HCT116 (cell line): ENCODE results near the gene ZSCAN9. TPM values are rescaled to one million over a fixed set of nuclear protein-coding genes. Genes with fewer than 3 reads are reported as not detected.
A peak's percentile ranks its signal among the peaks of the same experiment; 100 is the strongest.

Experiments used
- ATAC-seq: fragments of 200-7000 bp; cut with Tn5 transposase; 2 replicates; pipeline ENCODE4 v1.9.1; 2020; ENCODE audit warnings: mild to moderate bottlenecking, moderate library complexity
- BruUV-seq: library from RNA; stranded (reverse); fragments of 400-500 nt; replicated peaks from 2 replicates; lab custom pipeline; 2021; lab: Mats Ljungman, UMichigan
- CTCF ChIA-PET: fragments of 300-600 bp; sonication (Branson Sonifier 250); formaldehyde crosslinking; loops from one replicate; lab custom pipeline; 2021; ENCODE audit warnings: antibody characterized with exemption; lab: Charles Lee
- POLR2A ChIA-PET: fragments of 300-600, 350-600 bp; sonication (Branson Sonifier 250); formaldehyde crosslinking; loops from one replicate; lab custom pipeline; 2021; ENCODE audit warnings: antibody characterized with exemption; lab: Charles Lee
- RAD21 ChIA-PET, 2 experiments: fragments of 300-600 bp; sonication (Branson Sonifier 250); formaldehyde crosslinking; loops; one replicate each; lab custom pipeline; 2023; ENCODE audit warnings: low total read pairs in 2 of 2; ENCODE audit not compliant: uncharacterized antibody in 2 of 2, unreplicated experiment in 2 of 2, low non-redundant PET in 1 of 2; lab: Charles Lee
- DNase-seq: peaks from one replicate; pipeline ENCODE4 v3.0.0-alpha.2; 2010; ENCODE audit warnings: low read depth, low spot score
- H2AFZ ChIP-seq: fragments of 200-600 bp; shearing (Covaris generic), sonication (generic); 2 replicates; pipeline ENCODE4 v1.6.1; 2017; ENCODE audit warnings: low read depth, mixed run types, mixed read lengths, antibody characterized with exemption, low read length; ENCODE audit not compliant: poor library complexity, severe bottlenecking
- H3K27ac ChIP-seq: 2 replicates; pipeline ENCODE4 v1.5.1; 2012; ENCODE audit warnings: low read depth, low read length
- H3K27me3 ChIP-seq: fragments of 200-600 bp; sonication (generic); 2 replicates; pipeline ENCODE4 v1.6.1; 2016; ENCODE audit warnings: mixed run types, low read length, mixed read lengths; ENCODE audit not compliant: insufficient read depth
- H3K36me3 ChIP-seq, 2 experiments: fragments of 200-500 bp in 1 of 2; fragments of 200-600 bp in 1 of 2; sonication (Bioruptor generic) in 1 of 2; sonication (generic) in 1 of 2; 2 replicates each; pipeline versions ENCODE4 v1.5.1 to v1.6.1; 2014 to 2016; ENCODE audit warnings: low read length in 2 of 2, inconsistent platforms in 1 of 2, mixed read lengths in 1 of 2, mixed run types in 1 of 2; ENCODE audit not compliant: insufficient read depth in 2 of 2, control insufficient read depth in 1 of 2
- H3K4me1 ChIP-seq, 2 experiments: fragments of 200-600 bp in 1 of 2; sonication (generic) in 1 of 2; 2 replicates each; pipeline versions ENCODE4 v1.5.1 to v1.6.1; 2012 to 2017; ENCODE audit warnings: low read length in 2 of 2, inconsistent platforms in 1 of 2, mild to moderate bottlenecking in 1 of 2, mixed read lengths in 1 of 2, mixed run types in 1 of 2, moderate library complexity in 1 of 2; ENCODE audit not compliant: insufficient read depth in 2 of 2, control insufficient read depth in 1 of 2
- H3K4me2 ChIP-seq: fragments of 200-600 bp; sonication (generic); 2 replicates; pipeline ENCODE4 v1.6.1; 2017; ENCODE audit warnings: mixed run types, low read length, mixed read lengths
- H3K4me3 ChIP-seq, 2 experiments: fragments of 200-600 bp in 1 of 2; sonication (generic) in 1 of 2; replicated peaks in 1 of 2; 2 replicates each; pipeline ENCODE4 v1.5.1; 2011 to 2016; ENCODE audit warnings: low read length in 2 of 2, control low read depth in 1 of 2, low read depth in 1 of 2, mild to moderate bottlenecking in 1 of 2, mixed read lengths in 1 of 2, mixed run types in 1 of 2
- H3K79me2 ChIP-seq: fragments of 200-600 bp; sonication (generic); 2 replicates; pipeline ENCODE4 v1.6.1; 2017; ENCODE audit warnings: mild to moderate bottlenecking, mixed run types, low read length, moderate library complexity, mixed read lengths; ENCODE audit not compliant: insufficient read depth
- H3K9ac ChIP-seq: fragments of 200-600 bp; sonication (generic); 2 replicates; pipeline ENCODE4 v1.6.1; 2016; ENCODE audit warnings: low read length, mixed read lengths
- H3K9me2 ChIP-seq: fragments of 200-600 bp; sonication (generic), shearing (Covaris generic); 2 replicates; pipeline ENCODE4 v1.6.1; 2017; ENCODE audit warnings: mixed run types, mild to moderate bottlenecking, moderate library complexity; ENCODE audit not compliant: insufficient read depth
- H3K9me3 ChIP-seq, 2 experiments: fragments of 200-500 bp in 1 of 2; fragments of 200-600 bp in 1 of 2; sonication (Bioruptor generic) in 1 of 2; sonication (generic) in 1 of 2; 2 replicates each; pipeline ENCODE4 v1.6.1; 2014 to 2017; ENCODE audit warnings: low read length in 2 of 2, mixed read lengths in 2 of 2, inconsistent platforms in 1 of 2, low read depth in 1 of 2, mild to moderate bottlenecking in 1 of 2, mixed run types in 1 of 2, moderate library complexity in 1 of 2; ENCODE audit not compliant: control insufficient read depth in 1 of 2, insufficient read depth in 1 of 2
- H4K20me1 ChIP-seq: fragments of 200-600 bp; sonication (generic), shearing (Covaris generic); 2 replicates; pipeline ENCODE4 v1.6.1; 2017; ENCODE audit warnings: mixed run types, mild to moderate bottlenecking, moderate library complexity; ENCODE audit not compliant: insufficient read depth
- JUND ChIP-seq: IDR thresholded peaks from 2 replicates; pipeline ENCODE4 v1.6.1; 2012
- YY1 ChIP-seq: IDR thresholded peaks from 2 replicates; pipeline ENCODE4 v1.6.1; 2011; ENCODE audit warnings: low read length, low read depth, moderate library complexity, mild to moderate bottlenecking; ENCODE audit not compliant: insufficient replicate concordance; ENCODE audit errors: extremely low read depth
- ZFX ChIP-seq: fragments of 450-650 bp; IDR thresholded peaks from 2 replicates; pipeline ENCODE4 v1.6.1; 2017
- intact Hi-C: fragments of 100-400 bp; cut with micrococcal nuclease; formaldehyde crosslinking; loops from 2 replicates; pipeline ENCODE4 v1.10.0; 2022
- total RNA-seq: library from RNA; stranded (reverse); gene quantifications from one replicate; pipeline ENCODE4 v1.2.1, GENCODE V29; 2021; ENCODE audit not compliant: unreplicated experiment

Gene ZSCAN9
- total RNA-seq, 1 experiment from 2014 or later: 10.8 TPM

- H3K9ac ChIP-seq: no peak overlapping the region
- DNase-seq (no peak), ATAC-seq (no peak)
- ChIA-PET POLR2A (interaction anchor here (0.8 kb wide), 1 partner anchor 52 kb away, joined by 3 read pairs; no protein-coding TSS in a partner anchor), CTCF (no interaction called here), RAD21 (no interaction called here)
- H3K79me2 ChIP-seq: no peaks in the 10 kb centered on the region
- H3K4me3 ChIP-seq: no peak overlapping the region
- no peaks in the 10 kb centered on the region for H3K9me3 ChIP-seq
- no peak for TF ChIP-seq JUND
- no peak for TF ChIP-seq ZFX
- TF ChIP-seq YY1: peak; percentile 22
- peaks cover 2 to 4% of the 10 kb centered on the region in 2 experiments; a peak in 1 of 4 replicates for H3K36me3 ChIP-seq
- H3K9me2 ChIP-seq: no peaks in the 10 kb centered on the region
- no peaks in the 10 kb centered on the region for H3K27me3 ChIP-seq
- no peaks in the 10 kb centered on the region for H3K4me1 ChIP-seq
- intact Hi-C loops: no loop called here
- H2AFZ ChIP-seq: no peak overlapping the region
- H3K4me2 ChIP-seq: no peak overlapping the region
- H4K20me1 ChIP-seq: no peaks in the 10 kb centered on the region
- no TSS peak for BruUV-seq
- H3K27ac ChIP-seq: no peak overlapping the region
Observed at GRCh38 chr6:28282926-28283325, 57.9 kb downstream of the ZSCAN9 start.

Other genes with a start within 250 kb of the ZSCAN9 start
- gene ZNF165, start 144.7 kb upstream of the ZSCAN9 start, total RNA-seq: 11.2 TPM
- 5.0 TPM for gene ZSCAN16, start 100.7 kb upstream of the ZSCAN9 start, total RNA-seq
- gene ZKSCAN8, start 83.4 kb upstream of the ZSCAN9 start, total RNA-seq: 20.7 TPM
- 4.8 TPM for gene ZKSCAN4, start 27.0 kb downstream of the ZSCAN9 start, total RNA-seq
- gene NKAPL, start 34.0 kb downstream of the ZSCAN9 start, total RNA-seq: not detected
- gene ZSCAN26, start 41.9 kb downstream of the ZSCAN9 start, total RNA-seq: 10.3 TPM
- gene PGBD1, start 56.3 kb downstream of the ZSCAN9 start, total RNA-seq: 3.6 TPM
- gene ZSCAN31, start 110.9 kb downstream of the ZSCAN9 start, total RNA-seq: 10.1 TPM
- 11.2 TPM for gene ZKSCAN3, start 124.7 kb downstream of the ZSCAN9 start, total RNA-seq
- 0.81 TPM for gene ZSCAN12, start 174.5 kb downstream of the ZSCAN9 start, total RNA-seq
- gene ZSCAN23, start 218.2 kb downstream of the ZSCAN9 start, total RNA-seq: not detected